GM23338 (cell line): Measurements from ENCODE around the gene RIBC2.
A peak's percentile ranks its signal among the peaks of the same experiment; 100 is the strongest.
"Not testable (repeated sequence)": the region's sequence is repeated elsewhere in the genome, so short reads cannot be mapped to it uniquely, and the experiment has no call there.

ENCODE experiments used
- CREB1 ChIP-seq: fragments of 250-450 bp; sonication (Bioruptor Pico); IDR thresholded peaks from 2 replicates; pipeline ENCODE4 v1.5.0; 2020; ENCODE audit warnings: low read depth, mild to moderate bottlenecking, moderate library complexity
- EZH2 ChIP-seq: fragments of 200-600 bp; sonication (generic); IDR thresholded peaks from one replicate; pipeline ENCODE4 v1.8.0; 2017; ENCODE audit warnings: antibody characterized with exemption, mild to moderate bottlenecking, low read depth; ENCODE audit not compliant: unreplicated experiment
- EZH2phosphoT487 ChIP-seq: fragments of 200-600 bp; sonication (generic); IDR thresholded peaks from one replicate; pipeline ENCODE4 v1.8.1; 2018; ENCODE audit warnings: antibody characterized with exemption; ENCODE audit not compliant: unreplicated experiment
- JUNB ChIP-seq: IDR thresholded peaks from one replicate; pipeline ENCODE4 v1.6.1; 2016; ENCODE audit warnings: antibody characterized with exemption; ENCODE audit not compliant: unreplicated experiment
- POLR2AphosphoS5 ChIP-seq: IDR thresholded peaks from 2 replicates; pipeline ENCODE4 v1.6.1; 2016; ENCODE audit warnings: antibody characterized with exemption, low read depth
- REST ChIP-seq: IDR thresholded peaks from one replicate; pipeline ENCODE4 v1.6.1; 2018; ENCODE audit warnings: antibody characterized with exemption; ENCODE audit not compliant: unreplicated experiment
- STAT1 ChIP-seq: IDR thresholded peaks from one replicate; pipeline ENCODE4 v1.6.1; 2016; ENCODE audit warnings: antibody characterized with exemption; ENCODE audit not compliant: unreplicated experiment
- ZNF114 ChIP-seq: fragments of 250-450 bp; sonication (Bioruptor Pico); IDR thresholded peaks from 2 replicates; pipeline ENCODE4 v1.5.0; 2020; ENCODE audit warnings: mild to moderate bottlenecking, moderate library complexity
- ZNF331 ChIP-seq: fragments of 250-450 bp; sonication (Bioruptor Pico); IDR thresholded peaks from 2 replicates; pipeline ENCODE4 v1.5.0; 2020; ENCODE audit warnings: low read depth, mild to moderate bottlenecking, moderate library complexity
- TF ChIP-seq, protein P1 (sequence below), 2 experiments: fragments of 200-600 bp in 1 of 2; sonication (generic) in 1 of 2; conservative IDR thresholded peaks; 2 replicates each; pipeline versions ENCODE4 v1.5.1 to v1.6.1; 2016 to 2017; ENCODE audit warnings: antibody characterized with exemption in 2 of 2, low read depth in 2 of 2, mild to moderate bottlenecking in 2 of 2, moderate library complexity in 1 of 2
- TF ChIP-seq, protein P2 (sequence below): IDR thresholded peaks from 2 replicates; pipeline ENCODE4 v1.6.1; 2016; ENCODE audit warnings: antibody characterized with exemption

GRCh38 chr22:45436871-45437517 is 23.5 kb downstream of the RIBC2 start:
- not testable (repeated sequence) for TF ChIP-seq EZH2phosphoT487; REST; POLR2AphosphoS5; CREB1 (CRISPR knock-in tag); EZH2; JUNB; STAT1; ZNF331 (CRISPR knock-in tag); ZNF114 (CRISPR knock-in tag)
- TF ChIP-seq, protein P1, sequence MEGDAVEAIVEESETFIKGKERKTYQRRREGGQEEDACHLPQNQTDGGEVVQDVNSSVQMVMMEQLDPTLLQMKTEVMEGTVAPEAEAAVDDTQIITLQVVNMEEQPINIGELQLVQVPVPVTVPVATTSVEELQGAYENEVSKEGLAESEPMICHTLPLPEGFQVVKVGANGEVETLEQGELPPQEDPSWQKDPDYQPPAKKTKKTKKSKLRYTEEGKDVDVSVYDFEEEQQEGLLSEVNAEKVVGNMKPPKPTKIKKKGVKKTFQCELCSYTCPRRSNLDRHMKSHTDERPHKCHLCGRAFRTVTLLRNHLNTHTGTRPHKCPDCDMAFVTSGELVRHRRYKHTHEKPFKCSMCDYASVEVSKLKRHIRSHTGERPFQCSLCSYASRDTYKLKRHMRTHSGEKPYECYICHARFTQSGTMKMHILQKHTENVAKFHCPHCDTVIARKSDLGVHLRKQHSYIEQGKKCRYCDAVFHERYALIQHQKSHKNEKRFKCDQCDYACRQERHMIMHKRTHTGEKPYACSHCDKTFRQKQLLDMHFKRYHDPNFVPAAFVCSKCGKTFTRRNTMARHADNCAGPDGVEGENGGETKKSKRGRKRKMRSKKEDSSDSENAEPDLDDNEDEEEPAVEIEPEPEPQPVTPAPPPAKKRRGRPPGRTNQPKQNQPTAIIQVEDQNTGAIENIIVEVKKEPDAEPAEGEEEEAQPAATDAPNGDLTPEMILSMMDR (conservative IDR thresholded peaks at IDR 0.05; ENCODE audit: low read depth in 2 of 2): 0 out of 4 replicates have a peak, but pooled peaks of 1 of the 2 experiments have one; percentile 1
- TF ChIP-seq, protein P2, sequence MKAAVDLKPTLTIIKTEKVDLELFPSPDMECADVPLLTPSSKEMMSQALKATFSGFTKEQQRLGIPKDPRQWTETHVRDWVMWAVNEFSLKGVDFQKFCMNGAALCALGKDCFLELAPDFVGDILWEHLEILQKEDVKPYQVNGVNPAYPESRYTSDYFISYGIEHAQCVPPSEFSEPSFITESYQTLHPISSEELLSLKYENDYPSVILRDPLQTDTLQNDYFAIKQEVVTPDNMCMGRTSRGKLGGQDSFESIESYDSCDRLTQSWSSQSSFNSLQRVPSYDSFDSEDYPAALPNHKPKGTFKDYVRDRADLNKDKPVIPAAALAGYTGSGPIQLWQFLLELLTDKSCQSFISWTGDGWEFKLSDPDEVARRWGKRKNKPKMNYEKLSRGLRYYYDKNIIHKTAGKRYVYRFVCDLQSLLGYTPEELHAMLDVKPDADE: not testable (repeated sequence)
